SK-N-SH (cell line): ENCODE data around the gene SPINK4. TPM values are rescaled to one million over a fixed set of nuclear protein-coding genes. Genes with fewer than 3 reads are reported as not detected.

ENCODE experiments used
- CTCF ChIA-PET: fragments of 300-600, 350-600 bp; formaldehyde crosslinking; extraction: SDS; loops from one replicate; lab custom pipeline; 2021; lab: Yijun Ruan, JAX
- POLR2A ChIA-PET: fragments of 350-600 bp; sonication (Branson Sonifier 250); formaldehyde crosslinking; extraction: SDS; loops from one replicate; lab custom pipeline; 2020; ENCODE audit warnings: antibody characterized with exemption, inconsistent platforms; lab: Yijun Ruan, JAX
- DNase-seq: peaks from one replicate; pipeline ENCODE4 v3.0.0; 2012
- H2AFZ ChIP-seq: fragments of 200-600 bp; sonication (generic); 2 replicates; pipeline ENCODE4 v1.8.1; 2016; ENCODE audit warnings: antibody characterized with exemption, mild to moderate bottlenecking, low read depth
- H3F3A ChIP-seq: fragments of 200-600 bp; sonication (generic); replicated peaks from 2 replicates; pipeline ENCODE3; 2016; ENCODE audit warnings: antibody characterized with exemption, mild to moderate bottlenecking; ENCODE audit not compliant: insufficient read depth
- H3K27ac ChIP-seq, 2 experiments: fragments of 200-500 bp in 1 of 2; fragments of 200-600 bp in 1 of 2; sonication (Bioruptor generic) in 1 of 2; sonication (generic), shearing (Covaris generic) in 1 of 2; 2 replicates each; pipeline versions ENCODE4 v1.5.1 to v1.6.1; 2014 to 2016; ENCODE audit warnings: low read depth in 2 of 2, inconsistent platforms in 1 of 2, low read length in 1 of 2, mild to moderate bottlenecking in 1 of 2, mixed read lengths in 1 of 2
- H3K27me3 ChIP-seq: fragments of 200-600 bp; sonication (generic), shearing (Covaris generic); 2 replicates; pipeline ENCODE4 v1.6.1; 2016; ENCODE audit warnings: mixed run types; ENCODE audit not compliant: insufficient read depth
- H3K36me3 ChIP-seq, 2 experiments: fragments of 200-500 bp in 1 of 2; fragments of 200-600 bp in 1 of 2; sonication (Bioruptor generic) in 1 of 2; sonication (generic) in 1 of 2; replicated peaks in 1 of 2; 2 replicates each; pipeline versions ENCODE3 to v1.5.1; 2014 to 2016; ENCODE audit warnings: low read length in 1 of 2, mild to moderate bottlenecking in 1 of 2; ENCODE audit not compliant: insufficient read depth in 2 of 2, control insufficient read depth in 1 of 2
- H3K4me1 ChIP-seq, 2 experiments: fragments of 200-500 bp in 1 of 2; fragments of 200-600 bp in 1 of 2; sonication (Bioruptor generic) in 1 of 2; sonication (generic), shearing (Covaris generic) in 1 of 2; 2 replicates each; pipeline versions ENCODE4 v1.5.1 to v1.6.1; 2014 to 2016; ENCODE audit warnings: low read depth in 1 of 2, low read length in 1 of 2, mixed run types in 1 of 2; ENCODE audit not compliant: insufficient read depth in 2 of 2, control insufficient read depth in 1 of 2
- H3K4me2 ChIP-seq: fragments of 200-600 bp; sonication (generic), shearing (Covaris generic); 2 replicates; pipeline ENCODE4 v1.6.1; 2017; ENCODE audit warnings: mixed run types
- H3K4me3 ChIP-seq, 2 experiments: fragments of 200-500 bp in 1 of 2; fragments of 200-600 bp in 1 of 2; sonication (Bioruptor generic) in 1 of 2; sonication (generic), shearing (Covaris generic) in 1 of 2; 2 replicates each; pipeline versions ENCODE4 v1.5.1 to v1.8.1; 2014 to 2016; ENCODE audit warnings: low read depth in 2 of 2, inconsistent platforms in 1 of 2, low read length in 1 of 2, mild to moderate bottlenecking in 1 of 2, mixed read lengths in 1 of 2, moderate library complexity in 1 of 2
- H3K79me2 ChIP-seq: fragments of 200-600 bp; sonication (generic); 2 replicates; pipeline ENCODE4 v1.8.1; 2017; ENCODE audit warnings: mild to moderate bottlenecking; ENCODE audit not compliant: insufficient read depth
- H3K9ac ChIP-seq: fragments of 200-600 bp; sonication (generic); 2 replicates; pipeline ENCODE4 v1.6.1; 2017; ENCODE audit warnings: mixed run types
- H3K9me2 ChIP-seq: fragments of 200-600 bp; sonication (generic); 2 replicates; pipeline ENCODE4 v1.6.1; 2017; ENCODE audit warnings: mixed run types
- H3K9me3 ChIP-seq: fragments of 200-600 bp; sonication (generic); 2 replicates; pipeline ENCODE4 v1.6.1; 2017; ENCODE audit warnings: mixed run types, mild to moderate bottlenecking, moderate library complexity
- H4K20me1 ChIP-seq: fragments of 200-600 bp; sonication (generic); 2 replicates; pipeline ENCODE4 v1.6.1; 2017; ENCODE audit warnings: mild to moderate bottlenecking, mixed run types; ENCODE audit not compliant: insufficient read depth
- CHD2 ChIP-seq: fragments of 150-350 bp; IDR thresholded peaks from 2 replicates; pipeline ENCODE4 v1.6.1; 2018; ENCODE audit warnings: low read length; ENCODE audit not compliant: partially characterized antibody
- ELF1 ChIP-seq: IDR thresholded peaks from 2 replicates; pipeline ENCODE4 v1.4.0; 2012
- FOSL2 ChIP-seq: IDR thresholded peaks from 2 replicates; pipeline ENCODE4 v1.4.0; 2012; ENCODE audit warnings: low read depth, mild to moderate bottlenecking, moderate library complexity, borderline replicate concordance
- MEF2A ChIP-seq: IDR thresholded peaks from 2 replicates; pipeline ENCODE4 v1.4.0; 2012; ENCODE audit warnings: low read depth, borderline replicate concordance
- MXI1 ChIP-seq: IDR thresholded peaks from 2 replicates; pipeline ENCODE4 v1.6.1; 2012; ENCODE audit warnings: mild to moderate bottlenecking, low read depth, low read length, improper control_type of control experiment
- NFIC ChIP-seq: IDR thresholded peaks from 2 replicates; pipeline ENCODE4 v1.4.0; 2012; ENCODE audit warnings: borderline replicate concordance
- NRF1 ChIP-seq: IDR thresholded peaks from 2 replicates; pipeline ENCODE4 v1.6.1; 2012; ENCODE audit warnings: low read depth, mild to moderate bottlenecking, low read length
- POLR2AphosphoS5 ChIP-seq: IDR thresholded peaks from 2 replicates; pipeline ENCODE4 v1.6.1; 2012; ENCODE audit warnings: low read depth, low read length
- RAD21 ChIP-seq: IDR thresholded peaks from 2 replicates; pipeline ENCODE4 v1.6.1; 2012; ENCODE audit warnings: mild to moderate bottlenecking, low read length
- RFX5 ChIP-seq: IDR thresholded peaks from 2 replicates; pipeline ENCODE4 v1.6.1; 2012; ENCODE audit warnings: mild to moderate bottlenecking, improper control_type of control experiment, low read length
- SIN3A ChIP-seq: IDR thresholded peaks from 2 replicates; pipeline ENCODE4 v1.6.1; 2012; ENCODE audit warnings: low read depth, mild to moderate bottlenecking, low read length, moderate library complexity, borderline replicate concordance
- SMC3 ChIP-seq: IDR thresholded peaks from 2 replicates; pipeline ENCODE4 v1.6.1; 2012; ENCODE audit warnings: low read depth, low read length, improper control_type of control experiment
- TEAD4 ChIP-seq: IDR thresholded peaks from 2 replicates; pipeline ENCODE4 v1.4.0; 2012; ENCODE audit warnings: mild to moderate bottlenecking, borderline replicate concordance; ENCODE audit not compliant: insufficient read depth
- USF1 ChIP-seq: IDR thresholded peaks from 2 replicates; pipeline ENCODE4 v1.4.0; 2012; ENCODE audit warnings: low read depth, borderline replicate concordance
- WGBS: methylation state at CpG from one replicate; pipeline ENCODE4 v1.1.6; 2017; ENCODE audit warnings: low lambda C conversion rate; 5-methylcytosine and 5-hydroxymethylcytosine counted together
- polyA plus RNA-seq, 3 experiments: library from polyadenylated mRNA; depleted of rRNA; stranded (reverse); fragments of >200 nt; gene quantifications; 2 replicates each; pipeline ENCODE4 v1.2.3, GENCODE V29; 2012
- TF ChIP-seq, protein P1 (sequence below): IDR thresholded peaks from 2 replicates; pipeline ENCODE4; 2012
- TF ChIP-seq, protein P2 (sequence below): IDR thresholded peaks from 2 replicates; pipeline ENCODE4 v1.6.1; 2012; ENCODE audit warnings: mild to moderate bottlenecking, low read depth, low read length, moderate library complexity
- TF ChIP-seq, protein P3 (sequence below): IDR thresholded peaks from 2 replicates; pipeline ENCODE4 v1.4.0; 2012; ENCODE audit warnings: low read depth, borderline replicate concordance
- TF ChIP-seq, protein P4 (sequence below): fragments of 200-600 bp; sonication (generic); IDR thresholded peaks from 2 replicates; pipeline ENCODE4 v1.6.1; 2017; ENCODE audit warnings: antibody characterized with exemption, mild to moderate bottlenecking, moderate library complexity
- TF ChIP-seq, protein P5 (sequence below): IDR thresholded peaks from 2 replicates; pipeline ENCODE4 v1.4.0; 2012; ENCODE audit warnings: low read depth
- TF ChIP-seq, protein P6 (sequence below): fragments of 150-350 bp; IDR thresholded peaks from 2 replicates; pipeline ENCODE4 v1.6.1; 2017; ENCODE audit warnings: antibody characterized with exemption, low read length, low read depth, borderline replicate concordance

SPINK4 gene
- polyA plus RNA-seq, 1 of the 3 experiments (the other 2 are of a cell fraction): not detected

DNA sequence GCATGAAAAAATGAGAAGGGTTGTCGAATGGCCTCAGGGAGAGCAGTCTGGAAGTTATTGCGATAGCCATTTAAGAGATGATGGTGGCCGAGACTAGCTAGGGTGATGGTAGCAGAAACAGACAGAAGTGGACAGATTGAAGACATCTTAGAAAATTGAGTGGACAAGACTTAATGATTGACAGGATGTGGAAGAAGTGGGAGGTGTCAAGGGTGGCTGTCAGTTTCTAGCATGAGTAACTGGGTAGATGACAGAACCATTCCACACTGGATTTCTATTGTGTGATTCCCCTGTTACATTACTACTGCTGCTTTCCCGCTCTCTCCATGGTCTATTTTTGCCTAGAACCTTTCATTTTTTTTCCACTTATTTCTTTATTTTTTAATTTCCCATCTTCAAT lies 37.5 kb downstream of the SPINK4 start:
- TF ChIP-seq NRF1: no peak
- TF ChIP-seq, protein P1, sequence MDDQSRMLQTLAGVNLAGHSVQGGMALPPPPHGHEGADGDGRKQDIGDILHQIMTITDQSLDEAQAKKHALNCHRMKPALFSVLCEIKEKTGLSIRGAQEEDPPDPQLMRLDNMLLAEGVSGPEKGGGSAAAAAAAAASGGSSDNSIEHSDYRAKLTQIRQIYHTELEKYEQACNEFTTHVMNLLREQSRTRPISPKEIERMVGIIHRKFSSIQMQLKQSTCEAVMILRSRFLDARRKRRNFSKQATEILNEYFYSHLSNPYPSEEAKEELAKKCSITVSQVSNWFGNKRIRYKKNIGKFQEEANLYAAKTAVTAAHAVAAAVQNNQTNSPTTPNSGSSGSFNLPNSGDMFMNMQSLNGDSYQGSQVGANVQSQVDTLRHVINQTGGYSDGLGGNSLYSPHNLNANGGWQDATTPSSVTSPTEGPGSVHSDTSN: no peak
- no peak for TF ChIP-seq MXI1
- TF ChIP-seq, protein P2, sequence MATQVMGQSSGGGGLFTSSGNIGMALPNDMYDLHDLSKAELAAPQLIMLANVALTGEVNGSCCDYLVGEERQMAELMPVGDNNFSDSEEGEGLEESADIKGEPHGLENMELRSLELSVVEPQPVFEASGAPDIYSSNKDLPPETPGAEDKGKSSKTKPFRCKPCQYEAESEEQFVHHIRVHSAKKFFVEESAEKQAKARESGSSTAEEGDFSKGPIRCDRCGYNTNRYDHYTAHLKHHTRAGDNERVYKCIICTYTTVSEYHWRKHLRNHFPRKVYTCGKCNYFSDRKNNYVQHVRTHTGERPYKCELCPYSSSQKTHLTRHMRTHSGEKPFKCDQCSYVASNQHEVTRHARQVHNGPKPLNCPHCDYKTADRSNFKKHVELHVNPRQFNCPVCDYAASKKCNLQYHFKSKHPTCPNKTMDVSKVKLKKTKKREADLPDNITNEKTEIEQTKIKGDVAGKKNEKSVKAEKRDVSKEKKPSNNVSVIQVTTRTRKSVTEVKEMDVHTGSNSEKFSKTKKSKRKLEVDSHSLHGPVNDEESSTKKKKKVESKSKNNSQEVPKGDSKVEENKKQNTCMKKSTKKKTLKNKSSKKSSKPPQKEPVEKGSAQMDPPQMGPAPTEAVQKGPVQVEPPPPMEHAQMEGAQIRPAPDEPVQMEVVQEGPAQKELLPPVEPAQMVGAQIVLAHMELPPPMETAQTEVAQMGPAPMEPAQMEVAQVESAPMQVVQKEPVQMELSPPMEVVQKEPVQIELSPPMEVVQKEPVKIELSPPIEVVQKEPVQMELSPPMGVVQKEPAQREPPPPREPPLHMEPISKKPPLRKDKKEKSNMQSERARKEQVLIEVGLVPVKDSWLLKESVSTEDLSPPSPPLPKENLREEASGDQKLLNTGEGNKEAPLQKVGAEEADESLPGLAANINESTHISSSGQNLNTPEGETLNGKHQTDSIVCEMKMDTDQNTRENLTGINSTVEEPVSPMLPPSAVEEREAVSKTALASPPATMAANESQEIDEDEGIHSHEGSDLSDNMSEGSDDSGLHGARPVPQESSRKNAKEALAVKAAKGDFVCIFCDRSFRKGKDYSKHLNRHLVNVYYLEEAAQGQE: no peak
- TF ChIP-seq, protein P3, sequence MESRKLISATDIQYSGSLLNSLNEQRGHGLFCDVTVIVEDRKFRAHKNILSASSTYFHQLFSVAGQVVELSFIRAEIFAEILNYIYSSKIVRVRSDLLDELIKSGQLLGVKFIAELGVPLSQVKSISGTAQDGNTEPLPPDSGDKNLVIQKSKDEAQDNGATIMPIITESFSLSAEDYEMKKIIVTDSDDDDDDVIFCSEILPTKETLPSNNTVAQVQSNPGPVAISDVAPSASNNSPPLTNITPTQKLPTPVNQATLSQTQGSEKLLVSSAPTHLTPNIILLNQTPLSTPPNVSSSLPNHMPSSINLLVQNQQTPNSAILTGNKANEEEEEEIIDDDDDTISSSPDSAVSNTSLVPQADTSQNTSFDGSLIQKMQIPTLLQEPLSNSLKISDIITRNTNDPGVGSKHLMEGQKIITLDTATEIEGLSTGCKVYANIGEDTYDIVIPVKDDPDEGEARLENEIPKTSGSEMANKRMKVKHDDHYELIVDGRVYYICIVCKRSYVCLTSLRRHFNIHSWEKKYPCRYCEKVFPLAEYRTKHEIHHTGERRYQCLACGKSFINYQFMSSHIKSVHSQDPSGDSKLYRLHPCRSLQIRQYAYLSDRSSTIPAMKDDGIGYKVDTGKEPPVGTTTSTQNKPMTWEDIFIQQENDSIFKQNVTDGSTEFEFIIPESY: no peak
- no peak for TF ChIP-seq NFIC
- no peak for TF ChIP-seq SMC3
- no peak for TF ChIP-seq CHD2
- TF ChIP-seq, protein P4, sequence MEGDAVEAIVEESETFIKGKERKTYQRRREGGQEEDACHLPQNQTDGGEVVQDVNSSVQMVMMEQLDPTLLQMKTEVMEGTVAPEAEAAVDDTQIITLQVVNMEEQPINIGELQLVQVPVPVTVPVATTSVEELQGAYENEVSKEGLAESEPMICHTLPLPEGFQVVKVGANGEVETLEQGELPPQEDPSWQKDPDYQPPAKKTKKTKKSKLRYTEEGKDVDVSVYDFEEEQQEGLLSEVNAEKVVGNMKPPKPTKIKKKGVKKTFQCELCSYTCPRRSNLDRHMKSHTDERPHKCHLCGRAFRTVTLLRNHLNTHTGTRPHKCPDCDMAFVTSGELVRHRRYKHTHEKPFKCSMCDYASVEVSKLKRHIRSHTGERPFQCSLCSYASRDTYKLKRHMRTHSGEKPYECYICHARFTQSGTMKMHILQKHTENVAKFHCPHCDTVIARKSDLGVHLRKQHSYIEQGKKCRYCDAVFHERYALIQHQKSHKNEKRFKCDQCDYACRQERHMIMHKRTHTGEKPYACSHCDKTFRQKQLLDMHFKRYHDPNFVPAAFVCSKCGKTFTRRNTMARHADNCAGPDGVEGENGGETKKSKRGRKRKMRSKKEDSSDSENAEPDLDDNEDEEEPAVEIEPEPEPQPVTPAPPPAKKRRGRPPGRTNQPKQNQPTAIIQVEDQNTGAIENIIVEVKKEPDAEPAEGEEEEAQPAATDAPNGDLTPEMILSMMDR: no peak
- TF ChIP-seq RAD21: no peak
- no peak for TF ChIP-seq MEF2A
- no peak for TF ChIP-seq ELF1
- no peak for TF ChIP-seq RFX5
- TF ChIP-seq, protein P5, sequence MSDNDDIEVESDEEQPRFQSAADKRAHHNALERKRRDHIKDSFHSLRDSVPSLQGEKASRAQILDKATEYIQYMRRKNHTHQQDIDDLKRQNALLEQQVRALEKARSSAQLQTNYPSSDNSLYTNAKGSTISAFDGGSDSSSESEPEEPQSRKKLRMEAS: no peak
- TF ChIP-seq, protein P6, sequence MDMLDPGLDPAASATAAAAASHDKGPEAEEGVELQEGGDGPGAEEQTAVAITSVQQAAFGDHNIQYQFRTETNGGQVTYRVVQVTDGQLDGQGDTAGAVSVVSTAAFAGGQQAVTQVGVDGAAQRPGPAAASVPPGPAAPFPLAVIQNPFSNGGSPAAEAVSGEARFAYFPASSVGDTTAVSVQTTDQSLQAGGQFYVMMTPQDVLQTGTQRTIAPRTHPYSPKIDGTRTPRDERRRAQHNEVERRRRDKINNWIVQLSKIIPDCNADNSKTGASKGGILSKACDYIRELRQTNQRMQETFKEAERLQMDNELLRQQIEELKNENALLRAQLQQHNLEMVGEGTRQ: no peak
- TF ChIP-seq FOSL2: no peak
- TF ChIP-seq POLR2AphosphoS5: no peak
- no peak for TF ChIP-seq SIN3A
- TF ChIP-seq TEAD4: no peak
- TF ChIP-seq USF1: no peak
- Histone ChIP-seq H3K9me2 (no peaks in the 10 kb centered on the region), H3K4me3 (no peak overlapping the region), H2AFZ (no peak overlapping the region), H3K36me3 (peaks cover 75 to 79% of the 10 kb centered on the region in 2 experiments), H3K9me3 (no peaks in the 10 kb centered on the region), H3K9ac (no peak overlapping the region), H3K4me2 (no peak overlapping the region), H3F3A (peaks cover 21% of the 10 kb centered on the region), H3K4me1 (no peaks in the 10 kb centered on the region), H3K27ac (no peak overlapping the region), H3K79me2 (peaks cover 8% of the 10 kb centered on the region), H3K27me3 (no peaks in the 10 kb centered on the region), H4K20me1 (no peaks in the 10 kb centered on the region)
- CTCF ChIA-PET: interaction anchor here (1.1 kb wide), 1 partner anchor 346 kb away, joined by 3 read pairs; no protein-coding TSS in a partner anchor
- POLR2A ChIA-PET: no interaction called here
- DNase-seq: no peak
- 96% methylated on average over 4 of the region's 4 CpGs for WGBS
